HepG2 (cell line): Measurements from ENCODE around the gene RPA4.

ENCODE experiments used
- CHD4 ChIP-seq: fragments of 200-600 bp; sonication (generic); IDR thresholded peaks from 2 replicates; pipeline ENCODE4 v1.7.0; 2017; ENCODE audit warnings: mild to moderate bottlenecking, low read length, borderline replicate concordance
- CTCF ChIP-seq: sonication (generic); formaldehyde crosslinking; IDR thresholded peaks from 2 replicates; pipeline ENCODE4 v1.5.0; 2020; ENCODE audit warnings: mild to moderate bottlenecking, missing genetic modification reagents, moderate library complexity
- HOXA7 ChIP-seq: sonication (generic); formaldehyde crosslinking; IDR thresholded peaks from 2 replicates; pipeline ENCODE4 v1.8.1; 2022; ENCODE audit warnings: mild to moderate bottlenecking, missing genetic modification reagents, moderate library complexity
- MAFK ChIP-seq, 2 experiments: IDR thresholded peaks in 1 of 2; conservative IDR thresholded peaks in 1 of 2; 2 replicates each; pipeline ENCODE4 v1.6.1; 2011; ENCODE audit warnings: improper control_type of control experiment in 2 of 2, low read length in 2 of 2
- NPAS2 ChIP-seq: sonication (generic); formaldehyde crosslinking; IDR thresholded peaks from 2 replicates; pipeline ENCODE4 v1.8.0; 2022; ENCODE audit warnings: mild to moderate bottlenecking, missing genetic modification reagents, borderline replicate concordance
- POLR2AphosphoS5 ChIP-seq: IDR thresholded peaks from 2 replicates; pipeline ENCODE4 v1.6.1; 2012; ENCODE audit warnings: low read depth, low read length
- RBFOX2 ChIP-seq: fragments of 200-400 bp; formaldehyde crosslinking; IDR thresholded peaks from 2 replicates; pipeline ENCODE4 v1.6.1; 2017; ENCODE audit warnings: low read depth, mild to moderate bottlenecking, low read length
- RFX5 ChIP-seq: IDR thresholded peaks from 2 replicates; pipeline ENCODE4 v1.6.1; 2011; ENCODE audit warnings: low read depth, low read length, improper control_type of control experiment
- ZNF616 ChIP-seq: sonication (generic); formaldehyde crosslinking; IDR thresholded peaks from 2 replicates; pipeline ENCODE4 v1.5.0; 2020; ENCODE audit warnings: low read depth, mild to moderate bottlenecking, missing genetic modification reagents
- ZNF792 ChIP-seq: IDR thresholded peaks from 2 replicates; pipeline ENCODE4 v1.6.1; 2016
- ZSCAN22 ChIP-seq: sonication (generic); formaldehyde crosslinking; IDR thresholded peaks from 2 replicates; pipeline ENCODE4 v1.4.0; 2020; ENCODE audit warnings: mild to moderate bottlenecking, missing genetic modification reagents
- TF ChIP-seq, protein P1 (sequence below): sonication (generic); formaldehyde crosslinking; IDR thresholded peaks from 2 replicates; pipeline ENCODE4 v1.5.1; 2020; ENCODE audit warnings: mild to moderate bottlenecking, missing genetic modification reagents
- TF ChIP-seq, protein P2 (sequence below): sonication (generic); formaldehyde crosslinking; IDR thresholded peaks from 2 replicates; pipeline ENCODE4 v1.4.0; 2020; ENCODE audit warnings: mild to moderate bottlenecking, missing genetic modification reagents

DNA sequence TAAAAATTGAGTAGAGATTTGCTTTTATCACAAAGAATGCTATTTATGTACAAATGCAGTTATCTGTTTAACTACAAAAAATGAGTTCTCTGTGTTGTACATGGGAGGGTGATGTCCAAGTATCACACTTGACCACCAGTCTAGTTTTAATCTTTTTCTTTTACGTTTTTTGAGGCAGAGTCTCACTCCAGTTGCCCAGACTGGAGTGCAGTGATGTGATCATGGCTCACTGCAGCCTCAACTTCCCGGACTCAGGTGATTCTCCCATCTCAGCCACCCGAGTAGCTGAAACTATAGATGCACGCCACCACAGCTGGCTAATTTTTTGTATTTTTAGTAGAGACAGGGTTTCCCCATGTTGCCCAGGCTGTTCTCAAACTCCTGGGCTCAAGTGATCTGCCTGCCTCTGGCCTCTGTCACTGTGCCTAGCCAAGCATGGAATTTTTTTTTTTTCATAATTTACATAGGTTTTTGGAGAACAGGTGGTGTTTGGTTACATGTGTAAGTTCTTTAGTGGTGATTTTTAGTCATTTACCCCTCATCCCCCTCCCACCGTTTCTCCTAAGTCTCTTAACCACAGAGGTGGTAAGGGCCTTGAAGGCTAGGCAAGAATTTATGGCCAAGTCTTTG, 47.9 kb upstream of the RPA4 start:
- TF ChIP-seq CHD4 (no peak), ZNF792 (no peak), CTCF (CRISPR knock-in tag) (no peak), RFX5 (no peak), ZNF616 (CRISPR knock-in tag) (no peak), RBFOX2 (no peak), HOXA7 (CRISPR knock-in tag) (no peak), MAFK (conservative IDR thresholded peaks at IDR 0.05 in 1 of 2, IDR thresholded peaks at IDR 0.05 in 1 of 2; ENCODE audit: low read length in 2 of 2) (no peak), NPAS2 (CRISPR knock-in tag) (no peak), POLR2AphosphoS5 (no peak), ZSCAN22 (no peak)
- TF ChIP-seq, protein P1, sequence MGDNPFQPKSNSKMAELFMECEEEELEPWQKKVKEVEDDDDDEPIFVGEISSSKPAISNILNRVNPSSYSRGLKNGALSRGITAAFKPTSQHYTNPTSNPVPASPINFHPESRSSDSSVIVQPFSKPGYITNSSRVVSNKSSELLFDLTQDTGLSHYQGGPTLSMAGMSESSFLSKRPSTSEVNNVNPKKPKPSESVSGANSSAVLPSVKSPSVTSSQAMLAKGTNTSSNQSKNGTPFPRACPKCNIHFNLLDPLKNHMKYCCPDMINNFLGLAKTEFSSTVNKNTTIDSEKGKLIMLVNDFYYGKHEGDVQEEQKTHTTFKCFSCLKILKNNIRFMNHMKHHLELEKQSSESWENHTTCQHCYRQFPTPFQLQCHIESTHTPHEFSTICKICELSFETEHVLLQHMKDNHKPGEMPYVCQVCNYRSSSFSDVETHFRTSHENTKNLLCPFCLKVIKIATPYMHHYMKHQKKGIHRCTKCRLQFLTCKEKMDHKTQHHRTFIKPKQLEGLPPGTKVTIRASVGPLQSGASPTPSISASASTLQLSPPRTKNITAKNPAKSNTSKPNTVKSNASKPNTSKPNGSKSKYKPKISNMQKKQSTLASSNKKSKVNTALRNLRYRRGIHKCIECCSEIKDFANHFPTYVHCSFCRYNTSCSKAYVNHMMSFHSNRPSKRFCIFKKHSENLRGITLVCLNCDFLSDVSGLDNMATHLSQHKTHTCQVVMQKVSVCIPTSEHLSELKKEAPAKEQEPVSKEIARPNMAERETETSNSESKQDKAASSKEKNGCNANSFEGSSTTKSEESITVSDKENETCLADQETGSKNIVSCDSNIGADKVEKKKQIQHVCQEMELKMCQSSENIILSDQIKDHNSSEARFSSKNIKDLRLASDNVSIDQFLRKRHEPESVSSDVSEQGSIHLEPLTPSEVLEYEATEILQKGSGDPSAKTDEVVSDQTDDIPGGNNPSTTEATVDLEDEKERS (CRISPR knock-in tag) = no peak
- TF ChIP-seq, protein P2, sequence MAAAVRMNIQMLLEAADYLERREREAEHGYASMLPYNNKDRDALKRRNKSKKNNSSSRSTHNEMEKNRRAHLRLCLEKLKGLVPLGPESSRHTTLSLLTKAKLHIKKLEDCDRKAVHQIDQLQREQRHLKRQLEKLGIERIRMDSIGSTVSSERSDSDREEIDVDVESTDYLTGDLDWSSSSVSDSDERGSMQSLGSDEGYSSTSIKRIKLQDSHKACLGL (CRISPR knock-in tag) = no peak
